ENCODE results near the gene PLOD3.

The PLOD3 gene

GRCh38 chr7:101165958-101166647, 51.3 kb downstream of the PLOD3 start:
- H3K4me3 ChIP-seq (ENCODE audit: low read length in 2 of 2): peak overlapping the region in 1 of 2 donors; percentile 37
- H3K27ac ChIP-seq (ENCODE audit: low read depth in 2 of 2, low read length in 2 of 2): no peak overlapping the region
- no peaks in the 10 kb centered on the region for H3K36me3 ChIP-seq (ENCODE audit: control insufficient read depth in 2 of 2, insufficient read depth in 2 of 2, low read length in 2 of 2)
- H3K27me3 ChIP-seq (ENCODE audit: control insufficient read depth in 2 of 2, insufficient read depth in 2 of 2, low read length in 2 of 2): peaks cover 52 to 61% of the 10 kb centered on the region in 2 donors
- H3K9ac ChIP-seq (ENCODE audit: low read depth in 1 of 2, low read length in 2 of 2): no peak overlapping the region
- H3K9me3 ChIP-seq (ENCODE audit: control insufficient read depth in 2 of 2, low read length in 2 of 2): no peaks in the 10 kb centered on the region
- H3K4me1 ChIP-seq (ENCODE audit: control insufficient read depth in 2 of 2, insufficient read depth in 2 of 2, low read length in 2 of 2): peaks cover 15 to 19% of the 10 kb centered on the region in 2 donors

GRCh38 chr7:101165075-101165957, 52.1 kb downstream of the PLOD3 start, which contains the start of gene VGF:
VGF (minus strand) TSS chr7:101165569; CDS start chr7:101164843, 726 bp downstream.
- Histone ChIP-seq H3K27ac (ENCODE audit: low read depth in 2 of 2, low read length in 2 of 2) (no peak within 1 kb of the TSS), H3K27me3 (ENCODE audit: control insufficient read depth in 2 of 2, insufficient read depth in 2 of 2, low read length in 2 of 2) (peaks cover 45 to 53% of the 10 kb centered on the region in 2 donors), H3K4me3 (ENCODE audit: low read length in 2 of 2) (peak within 1 kb of the TSS in 1 of 2 donors; percentile 37), H3K4me1 (ENCODE audit: control insufficient read depth in 2 of 2, insufficient read depth in 2 of 2, low read length in 2 of 2) (peaks cover 15 to 19% of the 10 kb centered on the region in 2 donors), H3K36me3 (ENCODE audit: control insufficient read depth in 2 of 2, insufficient read depth in 2 of 2, low read length in 2 of 2) (peaks cover under 1 to 2% of the 10 kb centered on the region in 2 donors), H3K9ac (ENCODE audit: low read depth in 1 of 2, low read length in 2 of 2) (no peak within 1 kb of the TSS), H3K9me3 (ENCODE audit: control insufficient read depth in 2 of 2, low read length in 2 of 2) (no peaks in the 10 kb centered on the region)

DNA sequence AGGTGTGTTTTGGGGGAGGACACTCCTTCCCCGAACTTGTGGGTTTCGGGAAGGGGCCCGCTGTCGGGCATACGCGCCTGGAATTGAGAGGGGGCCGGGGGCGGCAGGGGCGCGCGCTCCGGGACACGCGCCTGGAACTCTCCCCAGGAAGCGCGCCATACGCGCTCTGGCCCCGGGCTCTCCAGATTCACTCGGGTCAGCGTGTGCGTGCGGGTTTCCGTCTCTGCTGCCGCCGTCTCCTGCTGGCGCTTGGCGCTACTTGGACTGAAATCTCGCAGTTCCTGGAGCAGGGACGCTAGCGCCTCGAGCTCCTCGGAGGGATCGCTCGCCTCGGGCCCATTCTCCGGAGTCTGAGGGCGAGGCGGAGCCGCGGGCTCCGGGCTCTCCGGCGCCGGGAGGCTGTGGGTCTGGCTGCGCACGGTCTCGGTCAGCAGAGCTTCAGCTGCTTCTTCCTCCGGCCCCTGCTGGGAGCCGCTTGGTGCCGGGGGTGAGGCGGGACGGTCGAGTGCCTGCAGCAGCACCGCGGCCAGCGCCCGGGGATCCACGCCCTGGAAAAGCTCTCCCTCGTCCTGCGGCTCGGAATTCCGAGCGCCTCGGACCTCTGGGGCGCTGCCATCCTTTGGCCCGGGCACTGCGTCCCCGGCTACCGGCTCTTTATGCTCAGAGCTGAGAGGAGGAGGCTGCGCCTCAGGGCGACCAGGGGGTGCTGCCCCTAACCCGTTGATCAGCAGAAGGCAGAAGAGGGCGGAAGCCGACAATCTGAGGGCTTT, 53.1 kb downstream of the PLOD3 start:
- peaks cover 10 to 12% of the 10 kb centered on the region in 2 donors for H3K4me1 ChIP-seq (ENCODE audit: control insufficient read depth in 2 of 2, insufficient read depth in 2 of 2, low read length in 2 of 2)
- H3K9me3 ChIP-seq (ENCODE audit: control insufficient read depth in 2 of 2, low read length in 2 of 2): no peaks in the 10 kb centered on the region
- peaks cover 5% of the 10 kb centered on the region in 2 donors for H3K36me3 ChIP-seq (ENCODE audit: control insufficient read depth in 2 of 2, insufficient read depth in 2 of 2, low read length in 2 of 2)
- peaks cover 38 to 44% of the 10 kb centered on the region in 2 donors for H3K27me3 ChIP-seq (ENCODE audit: control insufficient read depth in 2 of 2, insufficient read depth in 2 of 2, low read length in 2 of 2)
- no peak overlapping the region for H3K27ac ChIP-seq (ENCODE audit: low read depth in 2 of 2, low read length in 2 of 2)
- H3K9ac ChIP-seq (ENCODE audit: low read depth in 1 of 2, low read length in 2 of 2): no peak overlapping the region
- no peak overlapping the region for H3K4me3 ChIP-seq (ENCODE audit: low read length in 2 of 2)

GRCh38 chr7:101163279-101164070, 53.9 kb downstream of the PLOD3 start:
- Histone ChIP-seq H3K4me3 (ENCODE audit: low read length in 2 of 2) (peak overlapping the region; percentile 48 to 51), H3K27ac (ENCODE audit: low read depth in 2 of 2, low read length in 2 of 2) (no peak overlapping the region), H3K4me1 (ENCODE audit: control insufficient read depth in 2 of 2, insufficient read depth in 2 of 2, low read length in 2 of 2) (peaks cover 9 to 12% of the 10 kb centered on the region in 2 donors), H3K36me3 (ENCODE audit: control insufficient read depth in 2 of 2, insufficient read depth in 2 of 2, low read length in 2 of 2) (peaks cover 8 to 10% of the 10 kb centered on the region in 2 donors), H3K27me3 (ENCODE audit: control insufficient read depth in 2 of 2, insufficient read depth in 2 of 2, low read length in 2 of 2) (peaks cover 33 to 38% of the 10 kb centered on the region in 2 donors), H3K9ac (ENCODE audit: low read depth in 1 of 2, low read length in 2 of 2) (no peak overlapping the region), H3K9me3 (ENCODE audit: control insufficient read depth in 2 of 2, low read length in 2 of 2) (no peaks in the 10 kb centered on the region)

DNA sequence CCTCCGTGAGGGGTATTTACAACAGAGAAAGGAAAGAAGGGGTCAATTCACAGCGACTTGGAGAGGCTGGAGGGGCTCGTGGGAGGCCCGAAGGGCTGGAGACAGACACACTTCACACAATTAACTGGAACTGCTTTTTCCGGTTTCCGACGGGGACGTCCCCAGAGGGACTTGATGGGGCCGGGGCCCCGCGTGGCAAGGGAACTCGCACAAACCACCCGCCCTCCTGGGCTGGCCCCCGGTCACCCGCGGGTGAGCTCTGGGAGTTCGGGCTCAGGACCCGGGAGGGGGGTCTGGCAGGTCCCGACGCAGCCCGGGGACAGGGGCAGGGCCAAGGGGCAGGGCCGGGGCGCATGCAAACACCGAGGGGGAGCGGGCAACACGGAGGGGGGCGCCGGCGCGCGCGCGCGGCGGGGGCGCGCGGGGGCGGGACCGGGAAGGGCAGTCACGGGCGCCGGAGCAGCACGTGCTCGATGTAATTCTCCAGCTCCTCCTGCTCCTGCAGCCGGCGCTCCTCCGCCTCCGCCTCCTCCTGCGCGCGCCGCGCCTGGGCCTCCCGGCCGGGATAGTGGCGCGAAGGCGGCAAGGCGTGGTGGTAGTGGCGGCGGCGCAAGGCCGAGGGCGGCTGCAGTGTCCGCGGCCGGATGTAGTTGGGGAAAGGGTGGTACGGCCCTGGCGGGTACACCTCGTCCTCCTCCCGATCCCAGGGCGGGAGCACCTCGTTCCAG, 54.7 kb downstream of the PLOD3 start:
- Histone ChIP-seq H3K9me3 (ENCODE audit: control insufficient read depth in 2 of 2, low read length in 2 of 2) (no peaks in the 10 kb centered on the region), H3K4me3 (ENCODE audit: low read length in 2 of 2) (peak overlapping the region in 1 of 2 donors; percentile 21), H3K4me1 (ENCODE audit: control insufficient read depth in 2 of 2, insufficient read depth in 2 of 2, low read length in 2 of 2) (peaks cover 9 to 12% of the 10 kb centered on the region in 2 donors), H3K9ac (ENCODE audit: low read depth in 1 of 2, low read length in 2 of 2) (no peak overlapping the region), H3K36me3 (ENCODE audit: control insufficient read depth in 2 of 2, insufficient read depth in 2 of 2, low read length in 2 of 2) (peaks cover 12 to 13% of the 10 kb centered on the region in 2 donors), H3K27ac (ENCODE audit: low read depth in 2 of 2, low read length in 2 of 2) (no peak overlapping the region), H3K27me3 (ENCODE audit: control insufficient read depth in 2 of 2, insufficient read depth in 2 of 2, low read length in 2 of 2) (peaks cover 25 to 30% of the 10 kb centered on the region in 2 donors)

DNA sequence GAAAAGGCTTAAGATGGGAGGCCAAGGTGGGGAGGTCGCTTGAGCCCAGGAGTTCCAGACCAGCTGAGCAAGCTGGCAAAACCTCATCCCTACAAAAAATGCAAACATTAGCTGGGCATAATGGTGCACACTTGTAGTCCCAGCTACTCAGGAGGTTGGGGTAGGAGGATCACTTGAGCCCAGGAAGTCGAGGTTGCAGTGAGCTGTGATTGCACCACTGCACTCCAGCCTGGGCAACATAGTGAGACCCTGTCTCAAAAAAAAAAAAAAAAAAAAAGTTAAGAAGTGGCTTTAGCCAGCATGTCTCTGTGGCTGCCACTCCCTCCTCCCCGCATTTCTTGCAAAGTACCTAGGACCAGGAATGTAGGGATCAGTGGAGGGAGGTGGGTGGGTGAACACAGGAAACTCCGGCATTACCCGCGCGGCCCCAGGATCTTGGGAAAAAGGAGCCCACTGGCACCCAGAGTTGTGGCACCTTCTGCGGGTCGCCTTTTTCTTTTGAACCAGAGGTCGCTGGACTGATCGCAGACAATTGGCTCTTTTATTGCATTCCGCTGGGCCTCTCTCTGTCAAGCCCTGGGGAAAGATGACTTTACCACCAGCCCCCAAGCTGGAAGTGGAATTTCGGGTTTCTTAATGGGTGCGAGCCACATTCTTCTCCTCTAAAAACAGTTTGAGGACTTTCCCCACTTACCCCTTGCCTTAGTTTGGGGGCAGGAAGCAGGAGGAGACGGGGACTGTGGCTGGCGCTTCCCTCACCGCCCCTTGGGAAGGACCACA, 55.5 kb downstream of the PLOD3 start:
- H3K9ac ChIP-seq (ENCODE audit: low read depth in 1 of 2, low read length in 2 of 2): no peak overlapping the region
- H3K9me3 ChIP-seq (ENCODE audit: control insufficient read depth in 2 of 2, low read length in 2 of 2): no peaks in the 10 kb centered on the region
- peaks cover 12 to 16% of the 10 kb centered on the region in 2 donors for H3K36me3 ChIP-seq (ENCODE audit: control insufficient read depth in 2 of 2, insufficient read depth in 2 of 2, low read length in 2 of 2)
- peaks cover 17 to 23% of the 10 kb centered on the region in 2 donors for H3K27me3 ChIP-seq (ENCODE audit: control insufficient read depth in 2 of 2, insufficient read depth in 2 of 2, low read length in 2 of 2)
- no peak overlapping the region for H3K27ac ChIP-seq (ENCODE audit: low read depth in 2 of 2, low read length in 2 of 2)
- H3K4me1 ChIP-seq (ENCODE audit: control insufficient read depth in 2 of 2, insufficient read depth in 2 of 2, low read length in 2 of 2): peaks cover 12 to 13% of the 10 kb centered on the region in 2 donors
- no peak overlapping the region for H3K4me3 ChIP-seq (ENCODE audit: low read length in 2 of 2)

DNA sequence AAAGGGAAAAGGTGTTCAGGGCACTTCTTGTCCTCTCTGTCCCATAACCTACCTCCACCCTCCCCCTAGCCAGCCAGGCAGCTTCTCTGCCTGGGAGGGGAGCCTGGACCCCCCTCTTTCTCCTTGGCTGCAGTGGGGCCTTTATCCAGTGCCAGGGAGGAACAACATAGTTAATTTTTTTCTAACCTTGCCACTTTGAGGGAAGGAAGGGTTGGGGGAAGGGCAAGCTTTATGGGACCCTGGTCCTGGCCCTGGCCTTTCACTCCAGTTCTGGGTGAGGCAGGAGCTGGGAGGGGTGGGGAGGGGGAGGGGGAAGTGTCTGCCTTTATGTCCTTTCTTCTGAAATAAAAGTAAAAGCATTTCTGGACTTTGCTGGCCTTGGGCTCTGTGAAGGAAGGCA, 56.5 kb downstream of the PLOD3 start:
- no peak overlapping the region for H3K27ac ChIP-seq (ENCODE audit: low read depth in 2 of 2, low read length in 2 of 2)
- H3K27me3 ChIP-seq (ENCODE audit: control insufficient read depth in 2 of 2, insufficient read depth in 2 of 2, low read length in 2 of 2): peaks cover 12 to 18% of the 10 kb centered on the region in 2 donors
- H3K4me1 ChIP-seq (ENCODE audit: control insufficient read depth in 2 of 2, insufficient read depth in 2 of 2, low read length in 2 of 2): peaks cover 11% of the 10 kb centered on the region in 2 donors

GRCh38 chr7:101159696-101160674, 57.4 kb downstream of the PLOD3 start:
- H3K27me3 ChIP-seq (ENCODE audit: control insufficient read depth in 2 of 2, insufficient read depth in 2 of 2, low read length in 2 of 2): peaks cover 9 to 13% of the 10 kb centered on the region in 2 donors
- H3K4me3 ChIP-seq (ENCODE audit: low read length in 2 of 2): no peak overlapping the region
- H3K9me3 ChIP-seq (ENCODE audit: control insufficient read depth in 2 of 2, low read length in 2 of 2): no peaks in the 10 kb centered on the region
- H3K4me1 ChIP-seq (ENCODE audit: control insufficient read depth in 2 of 2, insufficient read depth in 2 of 2, low read length in 2 of 2): peaks cover 11 to 13% of the 10 kb centered on the region in 2 donors
- H3K27ac ChIP-seq (ENCODE audit: low read depth in 2 of 2, low read length in 2 of 2): no peak overlapping the region
- H3K36me3 ChIP-seq (ENCODE audit: control insufficient read depth in 2 of 2, insufficient read depth in 2 of 2, low read length in 2 of 2): peaks cover 12 to 16% of the 10 kb centered on the region in 2 donors
- no peak overlapping the region for H3K9ac ChIP-seq (ENCODE audit: low read depth in 1 of 2, low read length in 2 of 2)

More for the DNA sequence above, 56.5 kb downstream of the PLOD3 start:
- Histone ChIP-seq H3K9me3 (ENCODE audit: control insufficient read depth in 2 of 2, low read length in 2 of 2) (no peaks in the 10 kb centered on the region), H3K36me3 (ENCODE audit: control insufficient read depth in 2 of 2, insufficient read depth in 2 of 2, low read length in 2 of 2) (peaks cover 12 to 16% of the 10 kb centered on the region in 2 donors), H3K4me3 (ENCODE audit: low read length in 2 of 2) (no peak overlapping the region), H3K9ac (ENCODE audit: low read depth in 1 of 2, low read length in 2 of 2) (no peak overlapping the region)

Measured in mucosa of rectum (tissue), 2 donors.